Measurements from ENCODE around the gene GHDC. TPM values are rescaled to one million over a fixed set of nuclear protein-coding genes. Genes with fewer than 3 reads are reported as not detected.

Gene GHDC, protein sequence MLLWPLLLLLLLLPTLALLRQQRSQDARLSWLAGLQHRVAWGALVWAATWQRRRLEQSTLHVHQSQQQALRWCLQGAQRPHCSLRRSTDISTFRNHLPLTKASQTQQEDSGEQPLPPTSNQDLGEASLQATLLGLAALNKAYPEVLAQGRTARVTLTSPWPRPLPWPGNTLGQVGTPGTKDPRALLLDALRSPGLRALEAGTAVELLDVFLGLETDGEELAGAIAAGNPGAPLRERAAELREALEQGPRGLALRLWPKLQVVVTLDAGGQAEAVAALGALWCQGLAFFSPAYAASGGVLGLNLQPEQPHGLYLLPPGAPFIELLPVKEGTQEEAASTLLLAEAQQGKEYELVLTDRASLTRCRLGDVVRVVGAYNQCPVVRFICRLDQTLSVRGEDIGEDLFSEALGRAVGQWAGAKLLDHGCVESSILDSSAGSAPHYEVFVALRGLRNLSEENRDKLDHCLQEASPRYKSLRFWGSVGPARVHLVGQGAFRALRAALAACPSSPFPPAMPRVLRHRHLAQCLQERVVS
- total RNA-seq, result 12.4 and 15.0 TPM in 2 replicates

DNA sequence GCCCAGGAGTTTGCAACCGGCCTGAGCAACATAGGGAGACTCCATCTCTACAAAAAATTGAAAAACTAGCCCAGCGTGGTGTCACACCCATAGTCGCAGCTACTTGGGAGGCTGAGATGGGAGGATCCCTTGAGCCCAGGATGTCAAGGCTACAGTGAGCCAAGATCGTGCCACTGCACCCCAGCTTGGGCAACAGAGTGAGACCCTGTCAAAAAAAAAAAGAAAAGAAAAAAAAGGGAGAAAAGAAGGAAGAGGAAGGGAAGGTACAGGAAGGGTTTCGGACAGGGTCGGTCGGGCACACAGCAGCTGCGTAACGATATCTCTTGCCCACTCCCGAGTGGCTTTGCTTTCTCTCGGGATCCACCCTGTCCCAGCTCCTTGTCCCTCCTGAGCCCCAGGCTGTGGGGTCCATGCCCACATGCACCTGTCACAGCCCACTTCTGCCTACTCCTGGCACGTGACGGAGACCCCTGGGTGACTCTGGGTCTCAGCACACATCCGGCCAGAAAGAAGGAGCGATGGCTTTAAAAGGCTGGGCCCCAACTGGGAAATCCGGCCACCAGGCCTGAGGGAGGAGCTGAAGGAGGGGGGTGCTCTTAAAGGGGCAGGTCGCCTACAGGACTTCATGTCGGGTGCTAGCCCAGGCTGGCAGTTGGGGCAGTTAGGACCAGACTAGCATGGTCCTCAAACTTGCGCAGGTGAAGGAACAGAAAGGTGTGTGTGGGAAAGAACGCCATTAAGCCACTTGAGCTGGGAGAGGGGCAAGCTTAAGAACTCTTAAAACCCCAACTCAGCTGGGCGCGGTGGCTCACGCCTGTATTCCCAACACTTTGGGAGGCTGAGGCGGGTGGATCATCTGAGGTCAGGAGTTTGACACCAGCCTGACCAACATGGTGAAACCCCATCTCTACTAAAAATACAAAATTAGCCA, at the start of gene GHDC:
Gene GHDC, minus strand, starts transcription at position 526 of the 931 bp plus-strand sequence. CDS start 913 bp downstream, outside the sequence.

GRCh38 chr17:42184713-42185620, 9.3 kb downstream of the GHDC start, which contains the start of gene HCRT:
HCRT (minus strand) TSS chr17:42185452; CDS start chr17:42185365, 87 bp downstream.

DNA sequence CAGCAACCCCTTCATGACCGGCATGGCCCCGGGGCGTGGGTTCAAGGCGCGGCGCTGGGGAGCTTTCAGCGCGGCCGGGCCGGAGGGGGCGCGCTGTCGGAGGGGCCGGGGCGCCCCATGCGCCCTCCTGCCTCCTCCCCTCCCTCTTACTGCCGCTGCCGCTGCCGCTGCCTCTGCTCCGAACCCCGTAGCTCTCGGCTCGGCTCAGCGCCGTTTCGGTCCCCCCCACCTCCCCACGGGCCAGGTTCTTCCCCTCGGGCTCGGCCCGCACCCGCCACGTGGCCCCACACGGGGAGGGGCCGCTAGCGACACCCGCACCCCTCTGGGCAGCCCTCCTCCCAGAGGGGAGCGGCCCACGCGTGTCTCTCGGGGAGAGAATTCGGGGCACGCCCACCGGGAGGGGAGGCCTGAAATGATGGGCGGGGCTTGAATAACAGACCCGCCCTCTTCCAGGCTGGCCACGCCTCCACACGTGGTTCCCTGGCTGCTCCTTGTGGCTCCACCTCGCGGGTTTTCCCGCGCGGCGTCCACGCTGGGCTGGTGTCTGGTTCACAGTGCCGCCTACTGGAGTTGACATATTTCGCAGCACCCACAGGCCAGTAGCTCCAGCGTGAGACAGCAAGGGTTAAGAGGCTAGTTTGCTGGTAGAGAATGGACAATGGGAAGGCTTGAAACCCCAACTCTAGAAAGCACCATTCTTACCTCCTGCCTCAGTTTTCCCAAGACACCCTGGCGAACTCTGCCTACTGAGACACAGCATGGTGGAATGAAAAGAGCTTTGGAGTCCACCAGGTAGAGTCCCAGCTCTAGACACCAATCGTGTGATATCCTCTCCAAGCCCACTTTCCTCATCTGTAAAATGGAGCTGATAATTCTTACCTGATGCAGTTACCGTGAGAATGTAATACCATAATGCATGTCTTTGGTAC, 13.1 kb downstream of the GHDC start, which contains the start of gene KCNH4:
Gene KCNH4, minus strand, starts transcription at position 221 of the 929 bp plus-strand sequence. Its CDS starts 197 bp downstream, at position 24.

Other genes starting within 250 kb of the GHDC start
- gene CNP, start 227.7 kb downstream of the GHDC start, total RNA-seq, result 67.6 and 77.7 TPM in 2 replicates
- 74.8 and 84.3 TPM in 2 replicates for gene DNAJC7, start 177.1 kb downstream of the GHDC start, total RNA-seq
- 75.2 and 84.6 TPM in 2 replicates for gene NKIRAS2, start 174.4 kb downstream of the GHDC start, total RNA-seq
- gene C17orf113, start 143.9 kb downstream of the GHDC start, total RNA-seq, result 0.29 and 0.33 TPM in 2 replicates
- not detected in 2 replicates for gene ZNF385C, start 96.0 kb downstream of the GHDC start, total RNA-seq
- gene DHX58, start 81.8 kb downstream of the GHDC start, total RNA-seq, result 2.6 and 3.4 TPM in 2 replicates
- gene KAT2A, start 73.1 kb downstream of the GHDC start, total RNA-seq, result 15.5 and 16.0 TPM in 2 replicates
- not detected in 2 replicates for gene HSPB9, start 71.7 kb downstream of the GHDC start, total RNA-seq
- gene RAB5C, start 39.5 kb downstream of the GHDC start, total RNA-seq, result 187 and 210 TPM in 2 replicates
- gene KCNH4, start 13.4 kb downstream of the GHDC start, total RNA-seq, result under 0.01 TPM in 1 of 2 replicates, not detected in the other
- gene HCRT, start 9.0 kb downstream of the GHDC start, total RNA-seq, result not detected in 2 replicates
- gene STAT5B, start 81.9 kb upstream of the GHDC start, total RNA-seq, result 41.2 and 44.1 TPM in 2 replicates
- gene STAT5A, start 94.0 kb upstream of the GHDC start, total RNA-seq, result 30.4 and 52.6 TPM in 2 replicates
- gene STAT3, start 193.9 kb upstream of the GHDC start, total RNA-seq, result 159 and 175 TPM in 2 replicates
- 1,287 and 1,296 TPM in 2 replicates for gene CAVIN1, start 228.8 kb upstream of the GHDC start, total RNA-seq